KBM-7 (cell line): ENCODE measurements around the gene CNNM4.
A peak's percentile ranks its signal among the peaks of the same experiment; 100 is the strongest.

Experiments used
- DNase-seq: peaks from one replicate; pipeline ENCODE4 v3.0.0-alpha.2; 2015
- in situ Hi-C: fragments of 300-500 bp; cut with MboI; formaldehyde crosslinking; loops from 2 replicates; pipeline ENCODE4 v1.14.3; 2020; ENCODE audit warnings: low sequenced_read_pairs, low pct_unique_long_range_greater_than_20kb, mixed read lengths

The CNNM4 gene

DNA sequence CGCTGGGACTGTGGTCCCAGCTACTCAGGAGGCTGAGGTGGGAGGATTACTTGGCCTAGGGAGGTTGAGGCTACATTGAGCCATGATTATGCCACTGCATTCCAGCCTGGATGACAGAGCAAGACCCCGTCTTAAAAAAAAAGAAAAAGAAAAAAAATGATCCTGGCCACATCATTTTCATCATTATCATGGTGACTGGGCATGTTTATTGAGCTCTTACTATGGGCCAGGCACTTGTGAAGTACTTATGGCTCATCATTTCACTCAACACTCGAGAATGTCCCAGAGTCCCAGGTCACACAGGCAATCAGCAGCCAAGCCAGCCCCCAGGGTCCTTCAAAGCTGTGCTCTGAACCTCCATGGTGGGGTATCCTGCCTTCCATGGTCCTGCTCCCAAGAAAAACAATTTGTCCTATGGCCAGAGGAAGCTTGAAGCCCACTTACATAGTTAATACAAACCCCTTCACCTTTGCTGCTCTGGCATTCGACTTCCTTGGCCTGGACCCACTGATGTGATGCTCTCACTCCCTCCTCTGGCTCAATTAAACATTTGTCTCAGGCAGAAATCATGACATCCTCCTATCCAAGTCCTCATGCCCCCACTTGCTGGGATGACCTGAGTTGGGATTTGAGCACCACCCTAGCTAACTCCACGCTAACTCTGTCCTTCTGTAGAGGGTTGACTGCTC is 3.8 kb upstream of the CNNM4 start:
- in situ Hi-C loops = no loop called here

DNA sequence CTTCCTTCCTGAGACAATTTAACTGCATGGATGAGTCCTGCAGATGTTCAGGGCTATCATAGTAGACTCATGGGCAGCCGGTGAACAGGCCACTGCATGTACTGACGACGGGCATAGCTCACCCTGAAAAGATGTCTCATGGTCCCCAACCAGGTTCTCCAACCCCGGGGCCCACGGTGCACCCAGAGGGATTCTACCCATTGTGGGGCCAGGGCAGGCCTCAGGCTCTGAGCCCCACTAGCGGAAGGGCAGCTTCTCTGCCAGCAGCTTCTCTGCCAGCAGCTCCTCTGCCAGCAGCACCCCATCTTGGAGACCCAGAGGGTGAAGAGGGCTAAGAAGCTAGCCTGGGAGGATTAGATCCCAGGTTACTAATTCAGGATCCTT is 3.2 kb upstream of the CNNM4 start:
- DNase-seq = no peak
- in situ Hi-C loops = no loop called here

More for the DNA sequence above, 3.8 kb upstream of the CNNM4 start:
- DNase-seq = no peak

DNA sequence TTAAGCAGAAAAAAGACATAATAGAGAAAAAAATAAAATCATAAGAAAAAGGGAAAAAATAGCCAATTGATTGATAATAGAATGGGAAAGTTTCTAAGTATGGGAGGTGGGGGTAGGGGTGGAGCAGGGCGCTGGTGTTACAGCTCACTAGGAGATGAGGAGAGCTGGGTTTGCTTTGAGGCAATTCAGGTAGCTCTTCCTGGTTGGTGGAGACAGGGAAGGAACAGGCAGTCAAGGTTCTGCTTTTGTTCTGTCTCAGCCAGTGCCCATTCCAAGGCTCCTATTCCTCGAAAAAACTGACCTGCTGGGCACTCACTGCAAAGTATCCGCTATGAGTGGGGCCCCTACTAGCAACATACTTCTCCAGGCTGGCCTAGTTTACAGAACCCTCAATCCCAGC is 1.7 kb upstream of the CNNM4 start:
- DNase-seq = no peak
- in situ Hi-C loops = no loop called here

DNA sequence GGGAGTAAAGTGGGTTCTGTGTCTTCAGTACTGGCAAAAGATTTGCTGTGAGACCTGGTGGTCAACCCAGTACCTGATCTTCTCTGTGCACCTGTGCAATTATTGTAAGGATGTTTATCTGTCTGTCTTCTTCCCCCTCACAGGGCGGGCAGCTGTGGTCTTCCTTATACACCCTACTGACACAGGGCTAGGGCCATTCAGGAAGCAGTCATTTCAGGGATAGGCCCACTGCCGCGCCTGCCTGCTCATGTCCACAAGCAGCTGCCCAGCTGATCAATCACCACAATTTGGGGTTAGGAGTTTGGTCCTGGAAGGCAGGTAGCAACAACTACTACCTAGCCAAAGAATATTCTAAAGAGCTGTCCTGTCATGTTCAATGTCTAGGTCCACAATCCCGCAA is 1.2 kb upstream of the CNNM4 start:
- in situ Hi-C loops = no loop called here
- DNase-seq = no peak

DNA sequence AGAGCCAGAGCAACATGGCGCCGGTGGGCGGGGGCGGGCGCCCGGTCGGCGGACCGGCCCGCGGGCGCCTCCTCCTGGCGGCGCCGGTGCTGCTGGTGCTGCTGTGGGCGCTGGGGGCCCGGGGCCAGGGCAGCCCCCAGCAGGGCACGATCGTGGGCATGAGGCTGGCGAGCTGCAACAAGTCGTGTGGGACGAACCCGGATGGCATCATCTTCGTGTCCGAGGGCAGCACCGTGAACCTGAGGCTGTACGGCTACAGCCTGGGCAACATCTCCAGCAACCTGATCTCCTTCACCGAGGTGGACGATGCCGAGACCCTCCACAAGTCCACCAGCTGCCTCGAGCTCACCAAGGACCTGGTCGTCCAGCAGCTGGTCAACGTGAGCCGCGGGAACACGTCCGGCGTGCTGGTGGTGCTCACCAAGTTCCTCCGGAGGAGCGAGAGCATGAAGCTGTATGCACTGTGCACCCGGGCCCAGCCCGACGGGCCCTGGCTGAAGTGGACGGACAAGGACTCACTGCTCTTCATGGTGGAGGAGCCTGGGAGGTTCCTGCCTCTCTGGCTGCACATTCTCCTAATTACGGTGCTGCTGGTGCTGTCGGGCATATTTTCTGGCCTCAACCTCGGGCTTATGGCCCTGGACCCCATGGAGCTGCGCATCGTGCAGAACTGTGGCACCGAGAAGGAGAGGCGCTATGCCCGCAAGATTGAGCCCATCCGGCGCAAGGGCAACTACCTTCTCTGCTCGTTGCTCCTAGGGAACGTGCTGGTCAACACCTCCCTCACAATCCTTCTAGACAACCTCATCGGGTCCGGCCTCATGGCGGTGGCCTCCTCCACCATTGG is 507 bp downstream of the CNNM4 start:
- peak; percentile 60 for DNase-seq
- in situ Hi-C loops = no loop called here

DNA sequence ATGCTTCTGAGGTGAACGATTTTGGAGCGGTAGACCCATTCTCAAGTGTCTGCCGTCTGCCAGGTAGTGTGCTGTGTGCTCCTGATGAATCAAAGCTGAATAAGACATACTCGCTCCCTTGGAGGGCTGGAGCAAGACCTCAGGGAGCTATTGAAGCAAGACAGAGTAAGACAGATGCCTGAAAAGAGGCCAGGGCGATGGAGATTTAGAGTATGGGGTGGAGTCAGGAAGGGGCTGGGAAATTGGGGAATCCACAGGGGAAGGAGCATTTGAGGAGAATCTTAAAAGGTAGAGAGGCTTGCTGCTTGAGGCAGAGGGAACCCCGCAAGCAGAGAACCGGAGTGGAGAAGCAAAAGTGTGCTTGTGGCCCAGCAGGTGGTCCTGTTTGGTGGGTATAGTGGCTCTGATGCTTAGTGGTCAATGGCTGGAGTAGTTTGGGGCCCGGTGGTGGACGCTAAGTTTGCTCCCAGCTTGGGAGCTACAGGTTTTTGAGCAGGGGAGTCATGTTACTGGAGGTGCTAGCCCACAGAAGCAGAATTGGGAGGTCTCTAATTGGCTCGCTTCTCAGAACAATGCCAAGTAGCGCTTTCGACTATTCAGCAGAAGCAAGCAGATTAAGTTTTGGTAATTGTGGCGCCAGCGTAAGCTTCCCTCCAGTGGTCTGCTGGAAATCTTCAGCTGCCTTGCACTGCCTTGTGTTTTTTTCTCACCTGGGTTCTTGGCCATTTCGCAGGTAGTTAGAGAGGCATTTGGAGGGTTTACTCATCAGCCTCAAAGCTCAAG is 2.0 kb downstream of the CNNM4 start:
- in situ Hi-C loops = no loop called here
- DNase-seq = peak; percentile 38

DNA sequence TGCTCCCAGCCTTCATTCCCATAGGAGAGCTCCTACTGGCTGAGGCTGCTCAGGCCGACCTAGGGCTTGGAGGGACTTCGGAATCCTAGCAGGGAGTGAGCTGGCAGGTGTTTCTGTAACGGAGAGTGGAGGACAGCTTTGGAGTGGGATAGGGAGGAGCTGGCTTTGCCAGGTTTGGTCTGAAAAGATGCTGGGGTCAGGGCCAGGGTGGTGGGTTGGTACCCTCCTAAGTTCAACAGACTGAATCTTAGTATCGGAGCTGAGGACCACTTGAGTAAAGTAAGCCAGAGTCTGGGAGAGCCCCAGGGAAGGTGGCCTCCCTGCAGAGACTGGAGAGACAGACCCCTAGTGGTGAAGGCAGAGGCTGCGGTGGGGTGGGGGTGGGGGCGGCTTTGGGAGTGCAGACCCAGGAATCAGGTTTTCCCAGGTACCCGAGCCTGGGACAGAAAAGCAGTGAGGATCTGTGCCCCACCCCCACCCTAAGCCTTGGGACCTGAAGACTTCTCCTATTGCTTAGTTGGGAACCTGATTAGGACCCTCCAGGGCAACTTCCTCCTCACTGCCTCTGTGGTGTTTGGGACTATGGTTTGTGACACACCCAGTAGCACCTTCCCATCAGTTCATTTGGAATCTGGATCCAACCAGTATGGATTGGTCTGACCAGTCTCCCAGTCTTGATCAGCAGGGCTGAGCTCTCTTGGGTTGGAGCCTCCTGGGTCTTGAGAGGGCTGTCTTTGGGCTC is 3.0 kb downstream of the CNNM4 start:
- in situ Hi-C loops = no loop called here
- DNase-seq = peak; percentile 65

DNA sequence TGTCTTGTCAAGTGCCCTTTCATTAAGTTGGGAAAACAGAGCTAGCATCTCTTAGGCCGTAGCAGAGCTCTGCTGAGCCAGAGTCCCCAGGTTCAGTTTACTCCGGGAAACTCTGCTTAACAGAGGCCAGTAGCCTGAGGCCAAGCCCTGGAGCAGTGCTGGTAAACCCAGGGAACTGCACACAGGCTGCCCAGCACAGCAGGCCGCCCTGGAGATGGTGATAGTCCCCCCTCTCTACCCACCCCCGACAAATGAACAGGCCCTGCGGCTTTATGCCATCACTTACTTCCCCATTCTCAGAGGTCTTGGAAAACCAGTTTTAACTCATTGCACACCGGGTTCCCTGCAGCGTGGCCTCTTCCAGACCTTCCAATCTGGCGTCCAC is 3.5 kb downstream of the CNNM4 start:
- in situ Hi-C loops = no loop called here
- DNase-seq = peak; percentile 91

DNA sequence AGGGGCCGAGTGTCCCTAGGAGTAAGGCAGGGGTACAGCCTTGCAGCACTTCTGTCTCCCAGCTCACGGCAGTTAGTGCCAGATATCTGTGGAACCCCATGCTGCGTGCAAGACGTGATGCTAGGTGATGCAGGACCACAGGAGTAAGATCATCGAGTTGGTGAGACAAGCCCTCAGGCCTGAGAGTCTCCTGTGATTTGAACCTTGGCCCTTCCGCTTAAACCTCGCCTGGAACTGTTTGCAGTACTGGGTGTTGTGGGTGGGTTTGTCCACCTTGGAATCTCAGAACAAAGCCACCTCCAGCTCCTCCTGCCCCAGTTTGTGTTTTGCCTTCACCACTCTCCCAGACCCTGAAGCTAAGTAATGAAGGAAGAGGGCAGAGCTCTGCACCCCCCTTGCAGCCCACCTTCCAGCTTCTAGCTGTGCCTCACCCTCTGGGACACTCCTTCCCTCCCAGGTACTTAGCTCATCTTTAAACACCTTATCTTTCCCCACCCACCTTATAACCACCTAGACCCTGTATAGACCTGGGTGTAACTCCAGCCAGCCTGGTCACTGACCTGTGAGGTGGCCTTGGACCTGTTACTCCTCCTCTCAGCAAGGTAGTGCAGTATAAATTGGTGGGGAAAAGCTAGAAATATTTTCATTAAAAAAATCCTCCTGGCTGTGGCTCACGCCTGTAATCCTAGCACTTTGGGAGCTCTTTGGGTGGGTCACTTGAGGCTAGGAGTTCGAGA is 6.6 kb downstream of the CNNM4 start:
- in situ Hi-C loops = no loop called here

DNA sequence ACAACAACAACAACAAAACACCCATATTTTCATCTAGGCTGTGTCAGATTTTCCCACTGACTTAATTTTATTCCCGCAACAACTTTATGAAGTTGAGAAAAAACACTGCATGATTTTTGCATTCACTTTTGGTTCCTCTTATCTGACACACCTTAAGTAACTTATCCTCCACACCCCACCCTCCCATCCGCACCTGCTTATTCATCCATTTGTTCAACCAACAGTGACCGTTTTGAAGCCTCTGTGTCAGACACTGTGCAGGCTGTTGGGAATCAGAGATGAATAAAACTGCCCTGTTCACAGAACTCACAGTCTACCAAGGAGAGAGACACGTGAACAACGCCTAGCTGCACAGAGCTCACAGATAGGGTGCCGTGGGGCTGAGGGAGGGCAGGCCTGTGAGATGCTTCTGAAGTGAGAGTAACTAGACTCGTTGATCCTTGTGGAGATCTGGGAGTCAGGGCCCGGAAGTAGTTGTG is 7.4 kb downstream of the CNNM4 start:
- in situ Hi-C loops = no loop called here
- no peak for DNase-seq

More for the DNA sequence above, 6.6 kb downstream of the CNNM4 start:
- DNase-seq = no peak

DNA sequence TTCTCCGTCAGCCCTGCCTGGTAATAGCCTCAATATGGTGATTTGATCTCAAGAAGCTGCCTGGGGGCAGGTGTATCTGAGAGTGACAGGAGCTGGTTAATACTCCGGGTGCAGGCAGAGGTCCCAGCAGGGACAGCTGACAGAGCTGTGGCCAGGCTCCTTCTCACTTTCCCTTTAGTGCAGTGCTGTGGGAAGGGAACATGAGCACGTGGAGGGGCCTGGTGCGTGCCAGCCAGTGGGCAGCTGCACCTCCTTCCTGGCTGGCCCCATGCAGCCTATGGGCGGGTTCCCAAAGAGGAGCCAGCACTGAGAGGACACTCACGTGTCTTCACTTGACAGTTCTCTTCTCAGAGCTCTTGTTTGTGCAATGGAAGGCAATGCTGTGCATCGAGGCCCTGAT is 9.1 kb downstream of the CNNM4 start:
- in situ Hi-C loops = no loop called here
- DNase-seq = no peak

DNA sequence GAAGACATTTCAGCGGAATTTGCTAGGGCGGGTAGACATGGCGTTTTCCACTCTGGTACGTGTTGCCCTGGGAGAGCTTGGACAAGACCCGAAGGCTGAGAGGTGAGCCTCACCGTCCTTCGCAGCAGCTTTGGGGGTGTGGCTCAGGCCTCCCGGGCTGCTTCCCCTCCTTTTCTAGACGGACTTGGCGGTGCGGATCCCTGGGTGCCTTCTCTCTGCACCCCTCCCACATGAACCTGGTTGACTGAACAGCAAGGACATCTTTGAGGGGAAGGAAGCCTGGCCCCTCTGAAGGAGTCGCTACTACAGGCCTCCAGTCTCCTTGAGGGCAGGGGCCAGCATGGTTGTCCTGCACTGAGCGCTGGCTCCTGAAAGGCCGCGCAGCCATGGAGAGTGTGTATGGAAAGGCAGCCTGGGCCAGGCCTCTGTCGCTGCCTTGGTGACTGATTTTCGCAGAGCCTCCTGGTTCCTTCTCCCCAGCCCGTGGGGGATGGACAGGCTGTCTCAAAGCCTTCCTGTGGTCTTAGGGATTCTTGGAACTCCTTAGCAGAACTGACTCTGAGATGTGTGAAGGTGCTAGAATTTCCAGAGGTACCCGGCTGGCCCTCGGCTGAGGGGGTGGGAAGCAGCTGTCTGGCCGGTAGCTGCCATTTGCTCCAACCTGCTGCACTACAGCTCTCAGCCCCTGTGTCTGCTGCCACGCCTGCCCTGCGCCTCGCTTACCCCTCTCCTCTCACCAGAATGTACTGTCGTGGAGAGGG is 9.9 kb downstream of the CNNM4 start:
- in situ Hi-C loops = no loop called here
- no peak for DNase-seq

DNA sequence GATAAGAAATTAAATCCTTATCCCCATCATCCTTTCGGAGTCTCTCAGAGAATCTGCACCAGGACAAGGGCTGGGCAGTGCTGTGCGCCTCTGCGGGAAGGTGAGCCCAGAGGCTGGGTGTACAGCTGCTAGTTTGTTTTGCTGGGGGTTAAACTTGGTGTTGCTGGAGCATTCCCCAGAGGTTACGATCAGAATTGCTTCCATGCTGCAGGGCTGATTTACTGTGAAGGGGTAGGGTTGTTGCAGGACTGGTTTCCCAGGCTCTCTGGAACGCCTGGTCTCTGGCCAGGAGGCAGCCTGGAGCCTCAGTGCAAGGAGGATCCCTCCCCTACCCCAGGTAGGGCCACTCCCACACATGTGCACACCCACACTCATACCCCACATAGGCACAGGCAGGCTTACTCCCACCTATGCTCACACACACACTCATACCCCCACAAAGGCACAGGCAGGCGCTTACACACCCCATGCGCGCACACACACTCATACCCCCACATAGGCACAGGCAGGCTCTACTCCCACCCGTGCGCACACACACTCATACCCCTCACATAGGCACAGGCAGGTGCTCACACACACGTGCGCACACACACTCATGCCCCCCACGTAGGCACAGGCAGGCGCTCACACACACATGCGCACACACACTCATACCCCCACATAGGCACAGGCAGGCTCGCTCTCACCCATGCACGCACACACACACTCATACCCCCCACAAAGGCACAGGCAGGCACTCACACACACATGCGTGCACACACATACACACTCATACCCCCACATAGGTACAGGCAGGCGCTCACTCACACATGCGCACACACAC is 11.3 kb downstream of the CNNM4 start:
- DNase-seq = no peak
- in situ Hi-C loops = no loop called here

DNA sequence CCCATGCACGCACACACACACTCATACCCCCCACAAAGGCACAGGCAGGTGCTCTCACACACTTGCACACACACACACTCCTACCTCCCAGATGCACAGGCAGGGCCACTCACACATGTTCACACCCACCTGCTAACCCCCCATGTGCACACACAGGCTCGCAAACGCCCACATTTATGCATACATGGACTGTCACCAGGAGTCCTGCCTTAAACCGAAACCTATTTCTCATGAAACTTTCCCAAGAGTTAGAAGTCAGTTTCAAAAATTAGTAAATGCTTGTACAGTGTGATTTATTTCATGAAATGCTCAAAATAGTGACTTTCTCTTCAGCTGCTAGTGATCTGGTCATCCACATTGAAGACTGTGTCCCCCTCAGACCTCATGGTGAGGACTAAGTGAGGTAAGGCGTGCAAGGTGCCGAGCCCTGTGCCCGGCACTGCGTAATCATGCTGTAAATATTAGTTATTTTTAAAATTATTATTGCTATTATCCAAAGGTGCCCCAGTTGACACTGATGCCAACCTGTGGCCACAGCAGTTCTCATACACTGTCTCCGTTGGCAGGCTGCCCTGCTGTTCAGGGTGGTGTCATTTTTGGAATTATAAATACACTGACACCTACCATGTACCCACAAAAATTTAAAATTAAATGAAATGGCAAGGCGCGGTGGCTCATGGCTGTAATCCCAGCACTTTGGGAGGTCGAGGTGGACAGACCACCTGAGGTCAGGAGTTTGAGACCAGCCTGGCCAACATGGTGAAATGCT is 12.4 kb downstream of the CNNM4 start:
- in situ Hi-C loops = no loop called here
- no peak for DNase-seq

DNA sequence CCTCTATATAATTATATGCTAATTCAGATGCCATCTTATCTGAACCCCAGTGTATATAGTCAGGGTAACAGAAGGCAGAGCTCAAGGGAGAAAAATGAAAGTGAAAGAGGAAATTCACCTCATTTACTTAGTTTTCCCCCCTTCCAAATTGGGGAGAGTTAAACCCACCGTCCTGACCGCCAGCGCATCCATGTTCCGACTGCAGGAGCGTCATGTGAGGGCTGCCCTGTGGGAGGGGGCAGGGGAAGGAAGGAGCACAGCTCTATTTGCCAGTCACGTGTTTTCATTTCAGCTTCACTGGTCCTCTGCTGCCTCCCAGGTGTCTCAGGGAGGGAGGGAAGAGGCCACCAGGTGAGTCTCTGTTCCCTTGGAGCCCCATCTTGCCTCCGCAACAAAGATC is 13.2 kb downstream of the CNNM4 start:
- peak; percentile 38 for DNase-seq
- in situ Hi-C loops = no loop called here

DNA sequence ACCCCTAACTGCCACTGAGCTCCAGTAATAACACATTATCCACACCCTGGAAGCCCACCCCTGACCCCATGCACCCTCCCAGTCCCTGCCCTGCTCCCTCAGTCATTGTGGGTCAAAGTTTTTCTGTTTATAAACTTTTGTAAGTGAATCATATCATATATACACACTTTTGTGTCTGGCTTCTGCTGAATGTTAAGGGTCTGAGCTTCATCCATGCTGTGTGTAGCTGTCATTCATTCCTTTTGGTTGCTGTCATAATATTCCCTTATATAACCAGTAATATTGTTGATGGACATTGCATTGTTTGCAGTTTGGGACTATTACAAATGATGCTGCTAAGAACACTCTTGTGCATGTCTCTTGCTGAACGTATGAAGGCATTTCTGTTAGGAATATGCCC is 14.5 kb downstream of the CNNM4 start:
- in situ Hi-C loops = no loop called here
- DNase-seq = no peak
